WERI-Rb-1 (cell line): ENCODE results near the gene MEN1.

Source experiments
- DNase-seq: peaks from one replicate; pipeline ENCODE4 v3.0.0-alpha.2; 2020
- H3K27ac ChIP-seq: fragments of 250-450 bp; sonication (Bioruptor Pico); 2 replicates; pipeline ENCODE4 v1.5.1; 2020; ENCODE audit warnings: mild to moderate bottlenecking, moderate library complexity
- H3K27me3 ChIP-seq: fragments of 250-450 bp; sonication (Bioruptor Pico); 2 replicates; pipeline ENCODE4 v1.5.1; 2021; ENCODE audit warnings: mild to moderate bottlenecking, low read depth, moderate library complexity; ENCODE audit not compliant: insufficient read depth, severe bottlenecking
- H3K36me3 ChIP-seq: fragments of 250-450 bp; sonication (Bioruptor Pico); 2 replicates; pipeline ENCODE4 v1.5.1; 2020; ENCODE audit warnings: mild to moderate bottlenecking, moderate library complexity
- H3K4me3 ChIP-seq: 2 replicates; pipeline ENCODE4 v1.5.1; 2011; ENCODE audit warnings: low read depth, mild to moderate bottlenecking, control low read depth, low read length
- H3K9me3 ChIP-seq: fragments of 250-450 bp; sonication (Bioruptor Pico); 2 replicates; pipeline ENCODE4 v1.5.1; 2021; ENCODE audit warnings: mild to moderate bottlenecking, moderate library complexity; ENCODE audit not compliant: severe bottlenecking
- TF ChIP-seq, protein P1 (sequence below): IDR thresholded peaks from 2 replicates; pipeline ENCODE4 v1.5.1; 2011; ENCODE audit warnings: low read depth, mild to moderate bottlenecking, control low read depth, inconsistent platforms, low read length

The MEN1 gene

GRCh38 chr11:64754124-64754918 lies 56.0 kb downstream of the MEN1 start:
- Histone ChIP-seq H3K9me3 (no peaks in the 10 kb centered on the region), H3K4me3 (no peak overlapping the region), H3K27ac (no peak overlapping the region), H3K36me3 (no peaks in the 10 kb centered on the region), H3K27me3 (no peaks in the 10 kb centered on the region)
- no peak for DNase-seq
- TF ChIP-seq, protein P1, sequence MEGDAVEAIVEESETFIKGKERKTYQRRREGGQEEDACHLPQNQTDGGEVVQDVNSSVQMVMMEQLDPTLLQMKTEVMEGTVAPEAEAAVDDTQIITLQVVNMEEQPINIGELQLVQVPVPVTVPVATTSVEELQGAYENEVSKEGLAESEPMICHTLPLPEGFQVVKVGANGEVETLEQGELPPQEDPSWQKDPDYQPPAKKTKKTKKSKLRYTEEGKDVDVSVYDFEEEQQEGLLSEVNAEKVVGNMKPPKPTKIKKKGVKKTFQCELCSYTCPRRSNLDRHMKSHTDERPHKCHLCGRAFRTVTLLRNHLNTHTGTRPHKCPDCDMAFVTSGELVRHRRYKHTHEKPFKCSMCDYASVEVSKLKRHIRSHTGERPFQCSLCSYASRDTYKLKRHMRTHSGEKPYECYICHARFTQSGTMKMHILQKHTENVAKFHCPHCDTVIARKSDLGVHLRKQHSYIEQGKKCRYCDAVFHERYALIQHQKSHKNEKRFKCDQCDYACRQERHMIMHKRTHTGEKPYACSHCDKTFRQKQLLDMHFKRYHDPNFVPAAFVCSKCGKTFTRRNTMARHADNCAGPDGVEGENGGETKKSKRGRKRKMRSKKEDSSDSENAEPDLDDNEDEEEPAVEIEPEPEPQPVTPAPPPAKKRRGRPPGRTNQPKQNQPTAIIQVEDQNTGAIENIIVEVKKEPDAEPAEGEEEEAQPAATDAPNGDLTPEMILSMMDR: no peak
